Loucy (cell line): ENCODE results near the gene PI16.

ENCODE experiments used
- H2AFZ ChIP-seq: fragments of 200-600 bp; sonication (generic); 2 replicates; pipeline ENCODE4 v1.6.0; 2016; ENCODE audit warnings: antibody characterized with exemption, mild to moderate bottlenecking, low read length, moderate library complexity
- H3F3A ChIP-seq: fragments of 200-600 bp; 2 replicates; pipeline ENCODE4 v1.6.0; 2016; ENCODE audit warnings: antibody characterized with exemption, low read depth, mild to moderate bottlenecking
- H3K27me3 ChIP-seq: fragments of 200-600 bp; sonication (generic); 2 replicates; pipeline ENCODE4 v1.6.1; 2014; ENCODE audit warnings: low read length, mild to moderate bottlenecking; ENCODE audit not compliant: insufficient read depth, poor library complexity, severe bottlenecking
- H3K36me3 ChIP-seq: fragments of 200-600 bp; sonication (generic); 2 replicates; pipeline ENCODE4 v1.6.1; 2016; ENCODE audit warnings: low read length; ENCODE audit not compliant: insufficient read depth
- H3K4me1 ChIP-seq: fragments of 200-600 bp; sonication (generic); 2 replicates; pipeline ENCODE4 v1.5.1; 2014; ENCODE audit warnings: low read length, mild to moderate bottlenecking; ENCODE audit not compliant: insufficient read depth, poor library complexity, severe bottlenecking
- H3K4me2 ChIP-seq: fragments of 200-600 bp; sonication (generic); 2 replicates; pipeline ENCODE4 v1.6.0; 2014; ENCODE audit warnings: antibody characterized with exemption, low read length, low read depth, mild to moderate bottlenecking; ENCODE audit not compliant: poor library complexity, severe bottlenecking
- H3K4me3 ChIP-seq: fragments of 200-600 bp; sonication (generic); 2 replicates; pipeline ENCODE4 v1.5.1; 2014; ENCODE audit warnings: low read length, mild to moderate bottlenecking, mixed read lengths; ENCODE audit not compliant: poor library complexity, severe bottlenecking
- H3K79me2 ChIP-seq: fragments of 200-600 bp; sonication (generic); 2 replicates; pipeline ENCODE4 v1.6.1; 2014; ENCODE audit warnings: low read length; ENCODE audit not compliant: insufficient read depth
- H3K9ac ChIP-seq: fragments of 200-600 bp; sonication (generic); 2 replicates; pipeline ENCODE4 v1.6.0; 2014; ENCODE audit warnings: mild to moderate bottlenecking, low read depth, low read length, moderate library complexity; ENCODE audit not compliant: poor library complexity, severe bottlenecking
- H3K9me2 ChIP-seq: fragments of 200-600 bp; sonication (generic); replicated peaks from 2 replicates; pipeline ENCODE4 v1.6.1; 2016; ENCODE audit warnings: low read depth, low read length, mixed read lengths
- H3K9me3 ChIP-seq: fragments of 200-600 bp; sonication (generic); 2 replicates; pipeline ENCODE4 v1.6.1; 2014; ENCODE audit warnings: mild to moderate bottlenecking, antibody characterized with exemption, low read length, low read depth; ENCODE audit not compliant: insufficient read depth
- H4K20me1 ChIP-seq: fragments of 200-600 bp; sonication (generic); 2 replicates; pipeline ENCODE4 v1.6.0; 2014; ENCODE audit warnings: antibody characterized with exemption, low read length, mild to moderate bottlenecking; ENCODE audit not compliant: insufficient read depth, poor library complexity, severe bottlenecking
- EZH2phosphoT487 ChIP-seq: fragments of 200-600 bp; IDR thresholded peaks from 2 replicates; pipeline ENCODE4 v1.6.1; 2018; ENCODE audit warnings: antibody characterized with exemption, mild to moderate bottlenecking, moderate library complexity, borderline replicate concordance
- TF ChIP-seq, protein P1 (sequence below): fragments of 200-600 bp; sonication (generic); conservative IDR thresholded peaks from 2 replicates; pipeline ENCODE4 v1.5.1; 2014; ENCODE audit warnings: mild to moderate bottlenecking, antibody characterized with exemption, low read length

The PI16 gene

DNA sequence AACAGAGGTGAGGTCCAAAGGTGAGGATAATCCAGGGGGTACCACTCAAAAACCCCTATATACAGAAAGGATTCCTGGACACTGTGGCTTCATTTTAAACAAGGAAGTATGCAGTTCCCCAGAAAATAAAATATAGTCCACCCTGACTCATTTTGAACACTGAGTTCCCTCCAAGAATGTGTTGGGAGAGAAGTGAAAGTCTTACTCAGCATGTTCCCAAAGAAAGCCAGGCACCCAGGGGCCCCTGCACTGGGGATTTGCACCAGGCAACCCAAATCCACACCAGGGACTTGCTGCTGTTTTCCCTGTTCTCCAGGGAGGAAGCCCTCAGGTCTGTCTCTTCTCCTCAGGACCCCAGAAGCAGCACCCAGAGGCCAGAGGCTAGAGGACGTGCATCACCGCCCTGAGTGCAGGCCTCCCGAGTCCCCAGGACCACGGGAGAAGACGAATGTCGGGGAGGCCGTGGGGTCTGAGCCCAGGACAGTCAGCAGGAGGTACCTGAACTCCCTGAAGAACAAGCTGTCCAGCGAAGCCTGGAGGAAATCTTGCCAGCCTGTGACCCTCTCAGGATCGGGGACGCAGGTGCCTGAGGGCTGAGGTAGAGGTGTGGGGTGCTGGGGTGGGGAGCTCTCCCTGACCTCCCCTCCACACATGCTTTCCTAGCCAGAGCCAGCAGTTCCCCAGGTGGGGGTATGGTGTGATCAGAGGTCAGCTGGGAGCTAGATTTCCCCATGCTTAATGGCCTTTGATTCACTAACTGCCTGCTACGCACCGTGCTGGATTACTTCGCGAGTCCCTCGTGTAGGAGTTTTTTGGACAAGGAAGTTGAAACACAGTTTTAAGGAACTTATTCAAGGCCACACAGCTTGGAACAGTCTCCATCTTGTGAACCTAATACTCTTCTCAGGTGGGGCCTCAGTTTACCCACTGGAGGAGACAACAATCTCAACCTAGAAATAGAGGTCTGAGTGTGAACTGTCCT, 54.2 kb downstream of the PI16 start:
- no peaks in the 10 kb centered on the region for H4K20me1 ChIP-seq

DNA sequence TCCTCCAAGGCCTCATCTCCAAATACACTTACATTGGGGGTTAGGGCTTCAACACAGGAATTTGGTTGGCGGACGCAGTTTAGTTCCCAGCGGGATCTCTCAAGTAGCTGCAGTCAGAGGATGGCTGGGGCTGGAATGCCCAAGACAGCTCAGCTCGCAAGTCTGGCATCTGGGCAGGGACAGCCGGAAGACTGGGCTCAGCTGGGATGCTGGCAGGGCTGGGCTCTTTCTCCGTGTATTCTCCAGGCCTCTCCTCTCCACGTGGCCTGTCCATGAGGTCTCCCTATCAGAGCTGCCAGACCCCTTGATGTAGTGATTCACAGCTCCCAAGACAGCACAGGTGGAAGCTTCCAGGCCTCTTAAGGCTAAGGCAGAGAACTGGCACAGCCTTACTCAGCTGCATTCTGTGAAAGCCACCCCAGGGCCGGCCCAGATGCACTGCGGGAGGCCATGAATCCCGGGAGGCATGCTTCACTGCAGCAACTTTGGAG, 55.9 kb downstream of the PI16 start:
- no peaks in the 10 kb centered on the region for H3K9me3 ChIP-seq
- no peak for TF ChIP-seq EZH2phosphoT487
- TF ChIP-seq, protein P1, sequence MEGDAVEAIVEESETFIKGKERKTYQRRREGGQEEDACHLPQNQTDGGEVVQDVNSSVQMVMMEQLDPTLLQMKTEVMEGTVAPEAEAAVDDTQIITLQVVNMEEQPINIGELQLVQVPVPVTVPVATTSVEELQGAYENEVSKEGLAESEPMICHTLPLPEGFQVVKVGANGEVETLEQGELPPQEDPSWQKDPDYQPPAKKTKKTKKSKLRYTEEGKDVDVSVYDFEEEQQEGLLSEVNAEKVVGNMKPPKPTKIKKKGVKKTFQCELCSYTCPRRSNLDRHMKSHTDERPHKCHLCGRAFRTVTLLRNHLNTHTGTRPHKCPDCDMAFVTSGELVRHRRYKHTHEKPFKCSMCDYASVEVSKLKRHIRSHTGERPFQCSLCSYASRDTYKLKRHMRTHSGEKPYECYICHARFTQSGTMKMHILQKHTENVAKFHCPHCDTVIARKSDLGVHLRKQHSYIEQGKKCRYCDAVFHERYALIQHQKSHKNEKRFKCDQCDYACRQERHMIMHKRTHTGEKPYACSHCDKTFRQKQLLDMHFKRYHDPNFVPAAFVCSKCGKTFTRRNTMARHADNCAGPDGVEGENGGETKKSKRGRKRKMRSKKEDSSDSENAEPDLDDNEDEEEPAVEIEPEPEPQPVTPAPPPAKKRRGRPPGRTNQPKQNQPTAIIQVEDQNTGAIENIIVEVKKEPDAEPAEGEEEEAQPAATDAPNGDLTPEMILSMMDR, result no peak
- H3F3A ChIP-seq, result no peaks in the 10 kb centered on the region
- H3K4me3 ChIP-seq, result no peak overlapping the region
- H3K79me2 ChIP-seq, result no peaks in the 10 kb centered on the region
- no peak overlapping the region for H3K4me2 ChIP-seq
- no peaks in the 10 kb centered on the region for H3K27me3 ChIP-seq
- no peaks in the 10 kb centered on the region for H4K20me1 ChIP-seq
- peaks cover 5% of the 10 kb centered on the region for H3K4me1 ChIP-seq
- no peak overlapping the region for H3K9ac ChIP-seq
- H2AFZ ChIP-seq, result no peak overlapping the region
- no peaks in the 10 kb centered on the region for H3K9me2 ChIP-seq
- no peaks in the 10 kb centered on the region for H3K36me3 ChIP-seq

More for the DNA sequence above, 54.2 kb downstream of the PI16 start:
- H3K79me2 ChIP-seq, result no peaks in the 10 kb centered on the region
- H2AFZ ChIP-seq, result no peak overlapping the region
- TF ChIP-seq, protein P1, result no peak
- TF ChIP-seq EZH2phosphoT487, result no peak
- no peaks in the 10 kb centered on the region for H3K27me3 ChIP-seq
- H3K4me3 ChIP-seq, result no peak overlapping the region
- H3F3A ChIP-seq, result no peaks in the 10 kb centered on the region
- no peaks in the 10 kb centered on the region for H3K9me2 ChIP-seq
- H3K9ac ChIP-seq, result no peak overlapping the region
- H3K9me3 ChIP-seq, result no peaks in the 10 kb centered on the region
- H3K4me1 ChIP-seq, result peaks cover 5% of the 10 kb centered on the region
- no peak overlapping the region for H3K4me2 ChIP-seq
- H3K36me3 ChIP-seq, result no peaks in the 10 kb centered on the region

DNA sequence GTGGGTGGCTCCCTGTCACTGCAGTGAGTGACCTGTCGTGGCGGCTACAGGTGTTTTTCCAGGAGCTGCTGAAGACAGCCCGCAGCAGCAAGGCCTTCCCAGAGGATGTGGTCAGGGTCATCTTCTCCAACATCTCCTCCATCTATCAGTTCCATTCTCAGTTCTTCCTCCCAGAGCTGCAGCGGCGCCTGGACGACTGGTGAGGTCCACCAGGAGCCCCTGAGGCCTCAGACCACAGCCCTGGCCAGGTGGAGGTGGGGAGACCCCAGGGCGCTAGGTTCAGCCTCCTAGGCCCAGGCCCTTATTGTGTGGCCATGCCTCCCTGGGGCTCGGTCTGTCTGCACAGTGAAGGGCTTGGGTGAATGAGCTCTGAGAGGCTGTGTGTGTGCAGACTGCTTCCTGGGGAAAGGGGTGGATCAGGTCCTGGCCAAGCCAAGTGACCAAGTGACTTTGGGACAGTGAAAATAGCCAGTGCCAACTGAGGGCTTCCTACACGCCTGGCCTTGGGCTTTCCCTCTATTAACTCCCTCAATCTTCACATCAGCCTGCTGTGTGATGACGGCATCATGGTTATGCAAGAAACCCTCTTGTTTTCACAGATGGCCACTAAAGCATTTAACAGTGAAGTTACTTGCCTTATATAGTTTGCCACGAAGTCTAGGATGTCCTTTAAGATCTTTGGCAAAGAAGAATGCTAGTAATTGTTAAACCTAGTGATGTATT, 57.3 kb downstream of the PI16 start:
- H3K79me2 ChIP-seq, result no peaks in the 10 kb centered on the region
- H3K9me2 ChIP-seq, result no peaks in the 10 kb centered on the region
- H3K4me1 ChIP-seq, result no peaks in the 10 kb centered on the region
- no peak overlapping the region for H2AFZ ChIP-seq
- no peak overlapping the region for H3K9ac ChIP-seq
- no peak overlapping the region for H3K4me2 ChIP-seq
- H3F3A ChIP-seq, result no peaks in the 10 kb centered on the region
- H3K36me3 ChIP-seq, result no peaks in the 10 kb centered on the region
- TF ChIP-seq, protein P1, result no peak
- TF ChIP-seq EZH2phosphoT487, result no peak
- no peaks in the 10 kb centered on the region for H3K27me3 ChIP-seq
- no peaks in the 10 kb centered on the region for H4K20me1 ChIP-seq
- H3K4me3 ChIP-seq, result no peak overlapping the region
- H3K9me3 ChIP-seq, result no peaks in the 10 kb centered on the region
